HepG2 (cell line): Measurements from ENCODE around the gene TPX2. TPM values are rescaled to one million over a fixed set of nuclear protein-coding genes. Genes with fewer than 3 reads are reported as not detected.
A peak's percentile ranks its signal among the peaks of the same experiment; 100 is the strongest.

Experiments used
- BRD4 ChIP-seq: sonication (generic); formaldehyde crosslinking; IDR thresholded peaks from 2 replicates; pipeline ENCODE4 v1.4.0; 2020; ENCODE audit warnings: missing genetic modification reagents
- ETV5 ChIP-seq: IDR thresholded peaks from 2 replicates; pipeline ENCODE4 v1.6.1; 2018; ENCODE audit warnings: missing biosample characterization, missing genetic modification reagents, inconsistent platforms, borderline replicate concordance
- HHEX ChIP-seq: IDR thresholded peaks from 2 replicates; pipeline ENCODE4 v1.6.1; 2016; ENCODE audit warnings: control low read depth
- KLF9 ChIP-seq: IDR thresholded peaks from 2 replicates; pipeline ENCODE4 v1.6.1; 2016; ENCODE audit warnings: low read depth
- KMT2A ChIP-seq: sonication (generic); formaldehyde crosslinking; IDR thresholded peaks from 2 replicates; pipeline ENCODE4 v1.4.0; 2020; ENCODE audit warnings: missing genetic modification reagents
- NR2F6 ChIP-seq, 2 experiments: IDR thresholded peaks; 2 replicates each; pipeline ENCODE4 v1.6.1; 2016; ENCODE audit warnings: antibody characterized with exemption in 1 of 2, mild to moderate bottlenecking in 1 of 2
- POLR2G ChIP-seq: fragments of 200-400 bp; formaldehyde crosslinking; IDR thresholded peaks from 2 replicates; pipeline ENCODE4 v1.6.1; 2018; ENCODE audit warnings: mild to moderate bottlenecking, low read depth, low read length, moderate library complexity
- SIX1 ChIP-seq: sonication (generic); formaldehyde crosslinking; IDR thresholded peaks from 2 replicates; pipeline ENCODE4 v1.4.0; 2020; ENCODE audit warnings: missing genetic modification reagents, borderline replicate concordance
- TRIM24 ChIP-seq: sonication (generic); formaldehyde crosslinking; IDR thresholded peaks from 2 replicates; pipeline ENCODE4 v1.8.0; 2022; ENCODE audit warnings: mild to moderate bottlenecking, missing genetic modification reagents
- ZBTB21 ChIP-seq: sonication (generic); formaldehyde crosslinking; IDR thresholded peaks from 2 replicates; pipeline ENCODE4 v1.4.0; 2020; ENCODE audit warnings: missing genetic modification reagents
- ZFP41 ChIP-seq: sonication (generic); formaldehyde crosslinking; IDR thresholded peaks from 2 replicates; pipeline ENCODE4 v1.4.0; 2020; ENCODE audit warnings: mild to moderate bottlenecking, missing genetic modification reagents, borderline replicate concordance
- ZMYM2 ChIP-seq: sonication (generic); formaldehyde crosslinking; IDR thresholded peaks from 2 replicates; pipeline ENCODE4 v1.8.0; 2022; ENCODE audit warnings: mild to moderate bottlenecking, missing genetic modification reagents
- ZNF33B ChIP-seq: sonication (generic); formaldehyde crosslinking; IDR thresholded peaks from 2 replicates; pipeline ENCODE4 v1.5.1; 2020; ENCODE audit warnings: mild to moderate bottlenecking, missing genetic modification reagents
- ZNF432 ChIP-seq: sonication (generic); formaldehyde crosslinking; IDR thresholded peaks from 2 replicates; pipeline ENCODE4 v1.5.0; 2020; ENCODE audit warnings: missing genetic modification reagents, mild to moderate bottlenecking, borderline replicate concordance
- ZNF547 ChIP-seq: sonication (generic); formaldehyde crosslinking; IDR thresholded peaks from 2 replicates; pipeline ENCODE4 v1.5.1; 2020; ENCODE audit warnings: mild to moderate bottlenecking, missing genetic modification reagents
- ZNF564 ChIP-seq: sonication (generic); formaldehyde crosslinking; IDR thresholded peaks from 2 replicates; pipeline ENCODE4 v1.8.1; 2023; ENCODE audit warnings: mild to moderate bottlenecking, missing genetic modification reagents
- ZNF777 ChIP-seq: sonication (generic); formaldehyde crosslinking; IDR thresholded peaks from 2 replicates; pipeline ENCODE4 v1.4.0; 2020; ENCODE audit warnings: missing genetic modification reagents
- ZNF839 ChIP-seq: sonication (generic); formaldehyde crosslinking; IDR thresholded peaks from 2 replicates; pipeline ENCODE4 v1.4.0; 2020; ENCODE audit warnings: missing genetic modification reagents, mild to moderate bottlenecking, borderline replicate concordance
- polyA plus RNA-seq, 8 experiments: library from polyadenylated mRNA; depleted of rRNA in 3 of 8; stranded (reverse) in 7 of 8; unstranded in 1 of 8; fragments of >200 nt; fragmentation: Illumina TruSeq in 4 of 8; extraction: Trizol in 4 of 8; gene quantifications; 2 replicates each; pipeline versions ENCODE4 v1.2.1 to v1.2.3, GENCODE V29; 2011 to 2016; ENCODE audit warnings: low read depth in 4 of 8, missing spikeins in 1 of 8, mixed read lengths in 1 of 8; ENCODE audit not compliant: insufficient read depth in 1 of 8
- total RNA-seq, 5 experiments: library from RNA; depleted of rRNA; stranded (reverse); fragments of >200 nt; fragmentation: Illumina TruSeq; extraction: Trizol; gene quantifications; 2 replicates each; pipeline ENCODE4 v1.2.3, GENCODE V29; 2016; ENCODE audit warnings: low read depth in 1 of 5
- TF ChIP-seq, protein P1 (sequence below): sonication (generic); formaldehyde crosslinking; IDR thresholded peaks from 2 replicates; pipeline ENCODE4 v1.4.0; 2020; ENCODE audit warnings: missing genetic modification reagents
- TF ChIP-seq, protein P2 (sequence below), 2 experiments: sonication (generic) in 1 of 2; formaldehyde crosslinking in 1 of 2; IDR thresholded peaks; 2 replicates each; pipeline versions ENCODE4 v1.4.0 to v1.6.1; 2016 to 2020; ENCODE audit warnings: borderline replicate concordance in 1 of 2, low read depth in 1 of 2, mild to moderate bottlenecking in 1 of 2, missing genetic modification reagents in 1 of 2
- TF ChIP-seq, protein P3 (sequence below): sonication (generic); formaldehyde crosslinking; IDR thresholded peaks from 2 replicates; pipeline ENCODE4 v1.4.0; 2020; ENCODE audit warnings: missing genetic modification reagents, mild to moderate bottlenecking, borderline replicate concordance
- TF ChIP-seq, protein P4 (sequence below): IDR thresholded peaks from 2 replicates; pipeline ENCODE4 v1.6.1; 2016; ENCODE audit warnings: mild to moderate bottlenecking, missing biosample characterization, missing genetic modification reagents

The TPX2 gene
- total and polyA plus RNA-seq, 2 of the 13 experiments (the other 11 are each of a cell fraction or from before 2014, with no cell fraction given): 34.3 to 124 TPM

DNA sequence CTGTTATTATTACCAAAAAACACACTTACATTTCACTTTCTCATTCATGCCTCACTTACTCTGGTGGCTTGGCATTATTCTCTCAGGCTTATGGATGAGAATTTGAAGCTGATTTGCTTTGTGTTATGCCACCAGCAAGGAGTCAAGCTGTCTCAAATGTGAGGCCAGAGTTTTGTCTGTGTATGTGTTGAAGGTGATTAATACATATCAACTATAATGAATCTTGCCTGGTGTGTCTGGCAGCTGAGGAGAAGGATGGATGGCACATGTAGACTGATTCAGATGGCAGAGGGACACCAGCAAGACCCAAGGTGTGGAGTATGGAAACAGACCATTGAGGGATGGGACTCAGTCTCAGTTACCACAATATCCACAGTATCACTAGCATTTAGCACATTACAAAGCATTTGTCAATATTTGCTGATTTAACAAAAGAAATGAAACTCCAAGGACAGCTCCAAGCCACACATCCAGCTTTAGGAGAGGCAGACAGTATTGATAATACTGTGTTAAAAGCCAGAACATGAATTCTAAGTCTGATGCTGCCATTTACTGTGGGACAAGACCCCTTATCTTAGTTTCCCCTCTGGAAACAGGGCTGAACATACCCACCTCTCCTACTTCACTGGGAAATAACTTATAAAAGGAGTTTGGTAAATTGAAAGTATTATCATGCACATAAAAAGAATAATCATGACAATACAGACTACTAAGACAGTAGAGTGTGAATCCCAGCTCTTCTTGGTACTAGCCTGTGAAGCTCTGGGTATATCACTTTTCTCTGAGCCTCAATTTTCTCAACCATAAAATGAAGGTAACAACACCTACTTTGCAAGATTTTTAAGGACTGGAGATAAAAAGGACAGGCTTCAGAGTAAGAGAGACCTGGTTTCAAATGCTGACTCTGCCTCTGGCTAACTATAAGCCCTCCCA, 27.6 kb upstream of the TPX2 start (continued):
- TF ChIP-seq ZNF777 (CRISPR knock-in tag) (no peak), ZNF839 (CRISPR knock-in tag) (no peak), KMT2A (CRISPR knock-in tag) (no peak), ZMYM2 (CRISPR knock-in tag) (no peak), BRD4 (CRISPR knock-in tag) (no peak), ZBTB21 (CRISPR knock-in tag) (no peak), HHEX (CRISPR knock-in tag) (peak; percentile 91), NR2F6 (IDR thresholded peaks at IDR 0.05) (0 out of 2 replicates have a peak, but pooled peaks have one; percentile 6), NR2F6 (CRISPR knock-in tag; IDR thresholded peaks at IDR 0.05) (peak; percentile 65; the same call in 1 of the 2 replicates), SIX1 (CRISPR knock-in tag) (peak; percentile 82; the same call in 1 of the 2 replicates), ZNF432 (CRISPR knock-in tag) (no peak), TRIM24 (no peak), ZNF33B (CRISPR knock-in tag) (no peak), ZNF547 (no peak), KLF9 (CRISPR knock-in tag) (no peak), POLR2G (0 out of 2 replicates have a peak, but pooled peaks have one; percentile 21), ZNF564 (no peak), ETV5 (CRISPR knock-in tag) (peak; percentile 38; the same call in 1 of the 2 replicates), ZFP41 (no peak)
- TF ChIP-seq, protein P1, sequence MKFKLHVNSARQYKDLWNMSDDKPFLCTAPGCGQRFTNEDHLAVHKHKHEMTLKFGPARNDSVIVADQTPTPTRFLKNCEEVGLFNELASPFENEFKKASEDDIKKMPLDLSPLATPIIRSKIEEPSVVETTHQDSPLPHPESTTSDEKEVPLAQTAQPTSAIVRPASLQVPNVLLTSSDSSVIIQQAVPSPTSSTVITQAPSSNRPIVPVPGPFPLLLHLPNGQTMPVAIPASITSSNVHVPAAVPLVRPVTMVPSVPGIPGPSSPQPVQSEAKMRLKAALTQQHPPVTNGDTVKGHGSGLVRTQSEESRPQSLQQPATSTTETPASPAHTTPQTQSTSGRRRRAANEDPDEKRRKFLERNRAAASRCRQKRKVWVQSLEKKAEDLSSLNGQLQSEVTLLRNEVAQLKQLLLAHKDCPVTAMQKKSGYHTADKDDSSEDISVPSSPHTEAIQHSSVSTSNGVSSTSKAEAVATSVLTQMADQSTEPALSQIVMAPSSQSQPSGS: peak; percentile 40; the same call in 1 of the 2 replicates
- TF ChIP-seq, protein P2, sequence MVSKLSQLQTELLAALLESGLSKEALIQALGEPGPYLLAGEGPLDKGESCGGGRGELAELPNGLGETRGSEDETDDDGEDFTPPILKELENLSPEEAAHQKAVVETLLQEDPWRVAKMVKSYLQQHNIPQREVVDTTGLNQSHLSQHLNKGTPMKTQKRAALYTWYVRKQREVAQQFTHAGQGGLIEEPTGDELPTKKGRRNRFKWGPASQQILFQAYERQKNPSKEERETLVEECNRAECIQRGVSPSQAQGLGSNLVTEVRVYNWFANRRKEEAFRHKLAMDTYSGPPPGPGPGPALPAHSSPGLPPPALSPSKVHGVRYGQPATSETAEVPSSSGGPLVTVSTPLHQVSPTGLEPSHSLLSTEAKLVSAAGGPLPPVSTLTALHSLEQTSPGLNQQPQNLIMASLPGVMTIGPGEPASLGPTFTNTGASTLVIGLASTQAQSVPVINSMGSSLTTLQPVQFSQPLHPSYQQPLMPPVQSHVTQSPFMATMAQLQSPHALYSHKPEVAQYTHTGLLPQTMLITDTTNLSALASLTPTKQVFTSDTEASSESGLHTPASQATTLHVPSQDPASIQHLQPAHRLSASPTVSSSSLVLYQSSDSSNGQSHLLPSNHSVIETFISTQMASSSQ (IDR thresholded peaks at IDR 0.05; ENCODE audit: low read depth): peak; percentile 17; the same call in 1 of the 2 replicates
- TF ChIP-seq, protein P2 (CRISPR knock-in tag; IDR thresholded peaks at IDR 0.05; ENCODE audit: borderline replicate concordance): 0 out of 2 replicates have a peak, but pooled peaks have one; percentile 25
- TF ChIP-seq, protein P3, sequence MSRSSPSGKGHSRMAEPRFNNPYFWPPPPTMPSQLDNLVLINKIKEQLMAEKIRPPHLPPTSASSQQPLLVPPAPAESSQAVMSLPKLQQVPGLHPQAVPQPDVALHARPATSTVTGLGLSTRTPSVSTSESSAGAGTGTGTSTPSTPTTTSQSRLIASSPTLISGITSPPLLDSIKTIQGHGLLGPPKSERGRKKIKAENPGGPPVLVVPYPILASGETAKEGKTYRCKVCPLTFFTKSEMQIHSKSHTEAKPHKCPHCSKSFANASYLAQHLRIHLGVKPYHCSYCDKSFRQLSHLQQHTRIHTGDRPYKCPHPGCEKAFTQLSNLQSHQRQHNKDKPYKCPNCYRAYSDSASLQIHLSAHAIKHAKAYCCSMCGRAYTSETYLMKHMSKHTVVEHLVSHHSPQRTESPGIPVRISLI (CRISPR knock-in tag): no peak
- TF ChIP-seq, protein P4, sequence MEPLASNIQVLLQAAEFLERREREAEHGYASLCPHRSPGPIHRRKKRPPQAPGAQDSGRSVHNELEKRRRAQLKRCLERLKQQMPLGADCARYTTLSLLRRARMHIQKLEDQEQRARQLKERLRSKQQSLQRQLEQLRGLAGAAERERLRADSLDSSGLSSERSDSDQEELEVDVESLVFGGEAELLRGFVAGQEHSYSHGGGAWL (CRISPR knock-in tag): no peak
